ENCODE data around the gene HES2. TPM values are rescaled to one million over a fixed set of nuclear protein-coding genes. Genes with fewer than 3 reads are reported as not detected.
A peak's percentile ranks its signal among the peaks of the same experiment; 100 is the strongest.

Gene HES2
- total RNA-seq (not detected), polyA plus RNA-seq (not detected)

DNA sequence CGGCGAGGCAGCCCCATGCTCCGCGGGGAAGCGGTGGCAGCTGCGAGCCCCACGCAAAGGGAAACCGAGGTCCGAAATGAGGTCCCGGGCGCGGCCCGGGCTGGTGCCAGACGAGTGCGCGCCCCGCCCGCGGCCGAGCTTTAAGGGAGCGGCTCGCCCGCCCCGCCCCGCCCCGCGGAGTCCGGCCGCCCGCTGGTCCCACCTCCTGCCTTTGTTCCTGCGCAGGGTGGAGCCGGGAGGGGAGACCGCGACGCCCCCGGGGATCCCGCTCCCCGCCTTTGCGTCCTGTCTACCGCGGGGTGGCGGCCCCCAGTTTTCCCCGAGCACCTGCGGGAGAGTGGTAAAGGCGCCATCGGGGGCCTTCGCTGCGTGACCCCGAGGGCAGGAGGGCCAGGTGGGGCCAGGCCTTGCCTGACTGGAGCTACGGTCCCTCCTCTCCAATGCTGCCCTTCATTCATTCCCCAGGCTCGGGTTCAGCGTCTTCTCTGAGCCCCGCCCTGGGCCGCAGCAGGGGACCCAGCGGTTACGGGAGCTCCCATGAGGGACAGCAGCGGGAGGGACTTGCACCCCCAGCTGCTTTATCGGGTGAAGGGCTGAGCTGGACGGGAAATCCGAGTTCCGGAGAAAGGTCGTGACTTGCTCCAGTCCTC is at the start of gene HES2:
TSS of gene HES2 (minus strand) at position 116 of the 650 bp plus-strand sequence. CDS start at position 17, 99 bp downstream.
- POLR2A ChIA-PET (ENCODE audit: partially characterized antibody) = interaction anchor here (0.7 to 1.4 kb wide), 2 partner anchors 18 to 40 kb away, joined by 3 to 4 read pairs; no protein-coding TSS in a partner anchor
- intact Hi-C loops (cut with micrococcal nuclease) = no loop called here

GRCh38 chr1:6468729-6469461 is 49.2 kb upstream of the HES2 start:
- POLR2A ChIA-PET (ENCODE audit: partially characterized antibody) = interaction anchor here (5.8 to 18.2 kb wide), 2 partner anchors 9 to 22 kb away, joined by 40 to 390 read pairs; no protein-coding TSS in a partner anchor
- peaks cover 8 to 11% of the 10 kb centered on the region in 2 donors for H3K36me3 Mint-ChIP-seq
- Histone ChIP-seq H3K36me3 (ENCODE audit: insufficient read depth, low read length) (peaks cover 5% of the 10 kb centered on the region), H3K4me3 (ENCODE audit: low read length in 2 of 2) (no peak overlapping the region), H3K9me3 (ENCODE audit: control insufficient read depth in 1 of 2, low read length in 2 of 2) (no peaks in the 10 kb centered on the region), H3K27ac (ENCODE audit: low read depth, low read length) (no peak overlapping the region), H3K27me3 (ENCODE audit: insufficient read depth, low read length) (no peaks in the 10 kb centered on the region), H3K4me1 (ENCODE audit: insufficient read depth, low read length) (peaks cover 21% of the 10 kb centered on the region)
- no peak for DNase-seq
- H3K9me3 Mint-ChIP-seq = no peaks in the 10 kb centered on the region
- H3K4me1 Mint-ChIP-seq = peaks cover 7 to 30% (median 14%) of the 10 kb centered on the region in 4 donors
- CTCF ChIA-PET (ENCODE audit: partially characterized antibody) = interaction anchor here (1.2 to 2.6 kb wide), 2 partner anchors 14 to 15 kb away, joined by 4 to 10 read pairs; no protein-coding TSS in a partner anchor
- no peak overlapping the region for H3K27ac Mint-ChIP-seq
- peak overlapping the region in 1 of 8 donors; percentile 15 for H3K4me3 Mint-ChIP-seq
- intact Hi-C loops (cut with micrococcal nuclease) = loop anchor here (10.0 kb wide), 1 partner anchor 316 kb away; the partner anchor contains the start of gene CAMTA1
- H3K27me3 Mint-ChIP-seq = no peaks in the 10 kb centered on the region

More for the DNA sequence above, at the start of gene HES2:
- Histone ChIP-seq H3K36me3 (ENCODE audit: insufficient read depth, low read length) (no peaks in the 10 kb centered on the region), H3K27ac (ENCODE audit: low read depth, low read length) (no peak within 1 kb of the TSS), H3K4me1 (ENCODE audit: insufficient read depth, low read length) (peaks cover 30% of the 10 kb centered on the region), H3K27me3 (ENCODE audit: insufficient read depth, low read length) (peaks cover 62% of the 10 kb centered on the region), H3K9me3 (ENCODE audit: control insufficient read depth in 1 of 2, low read length in 2 of 2) (no peaks in the 10 kb centered on the region), H3K4me3 (ENCODE audit: low read length in 2 of 2) (no peak within 1 kb of the TSS)
- peaks cover 49 to 50% of the 10 kb centered on the region in 2 donors for H3K27me3 Mint-ChIP-seq
- peak within 1 kb of the TSS in 7 of 8 donors; percentile 20 to 72 (median 41) for H3K4me3 Mint-ChIP-seq
- no peak for DNase-seq
- peaks cover 7 to 28% (median 15%) of the 10 kb centered on the region in 4 donors for H3K4me1 Mint-ChIP-seq
- no peaks in the 10 kb centered on the region for H3K9me3 Mint-ChIP-seq
- H3K27ac Mint-ChIP-seq = no peak within 1 kb of the TSS
- CTCF ChIA-PET (ENCODE audit: partially characterized antibody) = interaction anchor here (1.0 to 5.6 kb wide), 4 partner anchors 18 to 71 kb away, joined by 3 to 88 read pairs (median 19); partner anchors contain the start of gene PLEKHG5
- H3K36me3 Mint-ChIP-seq = no peaks in the 10 kb centered on the region

DNA sequence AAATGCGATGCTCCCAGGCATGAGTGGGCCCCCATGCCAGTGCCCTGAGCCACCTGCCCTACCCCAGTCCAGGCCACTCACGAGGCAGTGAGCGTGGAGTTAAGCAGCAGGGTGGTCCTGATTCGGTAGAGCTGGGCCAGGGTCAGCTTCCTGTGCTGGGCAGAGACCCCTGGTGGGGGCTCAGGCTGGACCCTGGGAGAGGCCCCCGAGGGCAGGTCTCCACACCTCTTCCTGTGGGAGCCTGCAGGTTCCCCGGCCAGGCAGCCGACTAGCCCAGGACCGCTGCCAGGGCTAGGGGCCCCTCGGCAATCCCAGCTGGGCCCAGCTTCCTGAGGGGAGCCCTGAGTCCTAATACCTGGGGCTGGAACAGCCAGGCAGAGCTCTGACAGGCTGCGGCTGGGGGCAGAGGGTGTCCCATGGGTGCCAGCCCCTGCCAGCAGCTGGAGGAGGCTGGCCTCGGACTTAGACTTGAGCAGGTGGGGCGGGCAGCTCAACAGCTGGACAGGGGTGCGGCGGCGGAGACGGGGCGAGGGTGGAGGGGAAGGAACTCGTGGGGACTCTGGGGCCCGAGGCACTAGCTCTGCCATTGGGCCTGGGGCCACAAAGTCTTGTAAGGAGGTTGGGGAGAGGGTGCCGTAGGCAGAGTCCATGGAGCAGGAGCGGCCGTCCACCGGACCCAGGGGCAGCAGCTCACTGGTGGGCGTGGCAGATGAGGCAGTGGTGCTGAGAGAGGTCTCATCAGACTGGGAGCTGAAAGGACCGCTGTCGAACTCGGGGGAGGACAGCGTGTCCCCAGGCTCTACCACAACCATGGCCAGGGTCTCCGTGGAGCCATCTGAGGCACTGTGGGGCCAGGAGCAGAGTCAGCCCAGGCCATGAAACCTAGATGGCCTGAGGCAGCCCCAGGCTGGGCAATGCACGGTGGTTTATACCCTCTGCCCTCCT is 48.3 kb upstream of the HES2 start:
- H3K27ac ChIP-seq (ENCODE audit: low read depth, low read length) = no peak overlapping the region
- Mint-ChIP-seq H3K4me1 (peaks cover 11 to 39% (median 21%) of the 10 kb centered on the region in 4 donors), H3K9me3 (no peaks in the 10 kb centered on the region), H3K36me3 (peaks cover 13 to 19% of the 10 kb centered on the region in 2 donors), H3K4me3 (peak overlapping the region in 3 of 8 donors; percentile 35 to 49 (median 40)), H3K27me3 (no peaks in the 10 kb centered on the region), H3K27ac (peak overlapping the region in 6 of 7 donors; percentile 22 to 99 (median 30))
- H3K4me1 ChIP-seq (ENCODE audit: insufficient read depth, low read length) = peaks cover 29% of the 10 kb centered on the region
- H3K36me3 ChIP-seq (ENCODE audit: insufficient read depth, low read length) = peaks cover 9% of the 10 kb centered on the region
- POLR2A ChIA-PET (ENCODE audit: partially characterized antibody) = interaction anchor here (1.5 to 18.2 kb wide), 3 partner anchors 8 to 114 kb away, joined by 3 to 390 read pairs (median 40); no protein-coding TSS in a partner anchor
- H3K27me3 ChIP-seq (ENCODE audit: insufficient read depth, low read length) = no peaks in the 10 kb centered on the region
- CTCF ChIA-PET (ENCODE audit: partially characterized antibody) = interaction anchor here (1.2 to 6.6 kb wide), 6 partner anchors 9 to 27 kb away, joined by 3 to 53 read pairs (median 8); no protein-coding TSS in a partner anchor
- intact Hi-C loops (cut with micrococcal nuclease) = loop anchor here (10.0 kb wide), 1 partner anchor 317 kb away; the partner anchor contains the start of gene CAMTA1
- no peak overlapping the region for H3K4me3 ChIP-seq (ENCODE audit: low read length in 2 of 2)
- DNase-seq = no peak
- no peaks in the 10 kb centered on the region for H3K9me3 ChIP-seq (ENCODE audit: control insufficient read depth in 1 of 2, low read length in 2 of 2)

DNA sequence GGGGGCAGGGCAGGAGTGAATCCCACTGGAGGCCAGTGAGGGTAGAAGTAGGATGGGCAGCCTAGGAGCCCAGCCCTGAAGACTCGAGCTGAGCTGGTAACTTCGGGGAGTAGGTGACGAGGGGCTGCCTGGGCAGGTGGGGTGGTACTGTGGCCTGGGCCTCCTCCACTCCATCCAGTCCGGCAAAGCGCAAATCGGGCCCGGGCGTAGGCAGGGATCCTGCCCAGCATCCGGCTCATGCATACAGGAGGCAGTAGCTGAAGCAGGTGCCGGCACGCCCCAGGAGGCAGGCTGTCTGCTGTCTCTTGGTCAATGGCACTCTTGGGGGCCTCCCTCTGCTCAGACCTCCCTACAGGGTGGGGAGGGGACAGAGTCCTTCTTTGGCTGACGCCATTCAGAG is 47.5 kb upstream of the HES2 start:
- Mint-ChIP-seq H3K27me3 (no peaks in the 10 kb centered on the region), H3K4me3 (peak overlapping the region; percentile 12 to 93 (median 34)), H3K27ac (peak overlapping the region; percentile 29 to 99 (median 92)), H3K36me3 (peaks cover 18 to 25% of the 10 kb centered on the region in 2 donors), H3K4me1 (peaks cover 15 to 47% (median 29%) of the 10 kb centered on the region in 4 donors), H3K9me3 (no peaks in the 10 kb centered on the region)
- DNase-seq = no peak
- peaks cover 16% of the 10 kb centered on the region for H3K36me3 ChIP-seq (ENCODE audit: insufficient read depth, low read length)
- no peaks in the 10 kb centered on the region for H3K9me3 ChIP-seq (ENCODE audit: control insufficient read depth in 1 of 2, low read length in 2 of 2)
- peaks cover 37% of the 10 kb centered on the region for H3K4me1 ChIP-seq (ENCODE audit: insufficient read depth, low read length)
- CTCF ChIA-PET (ENCODE audit: partially characterized antibody) = interaction anchor here (1.0 to 6.6 kb wide), 8 partner anchors 9 to 26 kb away, joined by 3 to 53 read pairs (median 8); no protein-coding TSS in a partner anchor
- POLR2A ChIA-PET (ENCODE audit: partially characterized antibody) = interaction anchor here (1.5 to 18.2 kb wide), 4 partner anchors 21 to 113 kb away, joined by 3 to 390 read pairs (median 11); no protein-coding TSS in a partner anchor
- no peak overlapping the region for H3K4me3 ChIP-seq (ENCODE audit: low read length in 2 of 2)
- H3K27me3 ChIP-seq (ENCODE audit: insufficient read depth, low read length) = no peaks in the 10 kb centered on the region
- intact Hi-C loops (cut with micrococcal nuclease) = loop anchor here (10.0 kb wide), 1 partner anchor 318 kb away; the partner anchor contains the start of gene CAMTA1
- H3K27ac ChIP-seq (ENCODE audit: low read depth, low read length) = no peak overlapping the region

DNA sequence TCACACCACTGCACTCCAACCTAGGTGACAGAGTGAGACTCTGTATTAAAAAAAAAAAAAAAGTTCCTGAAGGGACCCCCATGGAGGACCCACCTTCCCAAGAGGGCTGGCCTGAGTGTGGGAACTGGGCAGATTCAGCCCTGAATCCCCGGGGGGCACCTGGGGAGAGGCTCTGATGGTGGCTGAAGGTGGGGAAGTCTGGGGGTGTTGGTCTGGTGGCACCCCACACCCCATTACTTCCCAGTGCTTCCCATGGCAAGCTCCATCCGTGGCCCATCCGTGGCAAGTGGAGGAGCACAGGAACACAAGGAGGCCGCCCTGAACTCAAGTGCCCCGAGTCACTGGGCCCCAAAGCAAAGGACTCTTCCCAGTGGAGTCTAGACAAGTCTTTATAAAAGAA is 47.0 kb upstream of the HES2 start:
- H3K27ac ChIP-seq (ENCODE audit: low read depth, low read length) = peak overlapping the region; percentile 95

GRCh38 chr1:6466023-6466422 is 46.3 kb upstream of the HES2 start, which contains the start of gene TNFRSF25:
Gene TNFRSF25 (minus strand): TSS chr1:6466173. CDS start chr1:6466107, 66 bp downstream.
- Histone ChIP-seq H3K4me1 (ENCODE audit: insufficient read depth, low read length) (peaks cover 49% of the 10 kb centered on the region), H3K36me3 (ENCODE audit: insufficient read depth, low read length) (peaks cover 28% of the 10 kb centered on the region), H3K27me3 (ENCODE audit: insufficient read depth, low read length) (no peaks in the 10 kb centered on the region), H3K9me3 (ENCODE audit: control insufficient read depth in 1 of 2, low read length in 2 of 2) (no peaks in the 10 kb centered on the region), H3K27ac (ENCODE audit: low read depth, low read length) (peak within 1 kb of the TSS; percentile 95), H3K4me3 (ENCODE audit: low read length in 2 of 2) (peak within 1 kb of the TSS; percentile 79 to 85)
- H3K36me3 Mint-ChIP-seq = peaks cover 20 to 34% of the 10 kb centered on the region in 2 donors
- CTCF ChIA-PET (ENCODE audit: partially characterized antibody) = interaction anchor here (0.6 to 6.6 kb wide), 12 partner anchors 11 to 181 kb away, joined by 3 to 53 read pairs (median 6); no protein-coding TSS in a partner anchor
- DNase-seq = peak; percentile 57 to 77 (median 72)
- intact Hi-C loops (cut with micrococcal nuclease) = loop anchor here (1.0 to 10.0 kb wide), 2 partner anchors 9 to 319 kb away; partner anchors contain the start of gene CAMTA1
- POLR2A ChIA-PET (ENCODE audit: partially characterized antibody) = interaction anchor here (0.5 to 18.2 kb wide), 11 partner anchors 9 to 158 kb away, joined by 3 to 390 read pairs (median 3); partner anchors contain the start of genes KLHL21, THAP3 and ZBTB48
- peaks cover 17 to 59% (median 36%) of the 10 kb centered on the region in 4 donors for H3K4me1 Mint-ChIP-seq
- no peaks in the 10 kb centered on the region for H3K27me3 Mint-ChIP-seq
- peak within 1 kb of the TSS; percentile 97 to 100 (median 97) for H3K27ac Mint-ChIP-seq
- H3K9me3 Mint-ChIP-seq = no peaks in the 10 kb centered on the region
- H3K4me3 Mint-ChIP-seq = peak within 1 kb of the TSS; percentile 88 to 99 (median 94)

More for the DNA sequence above, 47.0 kb upstream of the HES2 start:
- Histone ChIP-seq H3K27me3 (ENCODE audit: insufficient read depth, low read length) (no peaks in the 10 kb centered on the region), H3K4me3 (ENCODE audit: low read length in 2 of 2) (no peak overlapping the region), H3K36me3 (ENCODE audit: insufficient read depth, low read length) (peaks cover 21% of the 10 kb centered on the region), H3K4me1 (ENCODE audit: insufficient read depth, low read length) (peaks cover 41% of the 10 kb centered on the region), H3K9me3 (ENCODE audit: control insufficient read depth in 1 of 2, low read length in 2 of 2) (no peaks in the 10 kb centered on the region)
- peaks cover 20 to 30% of the 10 kb centered on the region in 2 donors for H3K36me3 Mint-ChIP-seq
- no peak for DNase-seq
- H3K27me3 Mint-ChIP-seq = no peaks in the 10 kb centered on the region
- ChIA-PET CTCF (ENCODE audit: partially characterized antibody) (interaction anchor here (0.6 to 6.6 kb wide), 12 partner anchors 9 to 119 kb away, joined by 3 to 53 read pairs (median 6); no protein-coding TSS in a partner anchor), POLR2A (ENCODE audit: partially characterized antibody) (interaction anchor here (0.5 to 18.2 kb wide), 9 partner anchors 10 to 157 kb away, joined by 3 to 390 read pairs (median 5); partner anchors contain the start of genes KLHL21 and THAP3)
- peaks cover 16 to 51% (median 32%) of the 10 kb centered on the region in 4 donors for H3K4me1 Mint-ChIP-seq
- H3K4me3 Mint-ChIP-seq = peak overlapping the region; percentile 65 to 96 (median 84)
- H3K27ac Mint-ChIP-seq = peak overlapping the region; percentile 86 to 99 (median 92)
- intact Hi-C loops (cut with micrococcal nuclease) = loop anchor here (1.0 to 10.0 kb wide), 2 partner anchors 9 to 318 kb away; partner anchors contain the start of gene CAMTA1
- no peaks in the 10 kb centered on the region for H3K9me3 Mint-ChIP-seq

All from CD4-positive, alpha-beta memory T cell (primary cell).